Lower lobe of right lung (tissue), 2 donors: Measurements from ENCODE around the gene MAP3K15. TPM values are rescaled to one million over a fixed set of nuclear protein-coding genes. Genes with fewer than 3 reads are reported as not detected.

Experiments
- ATAC-seq, 2 donors: fragments of 200-7000 bp; cut with Tn5 transposase; one replicate each; pipeline ENCODE4 v1.9.1; 2020 to 2022; ENCODE audit warnings: mild to moderate bottlenecking in 2 of 2, moderate library complexity in 2 of 2
- DNase-seq: peaks from one replicate; pipeline ENCODE4 v3.0.0-alpha.2; 2020
- H3K27ac ChIP-seq: fragments of 200-600 bp; one replicate; pipeline ENCODE4 v1.8.0; 2022
- H3K27me3 ChIP-seq: fragments of 200-600 bp; one replicate; pipeline ENCODE4 v1.8.0; 2022; ENCODE audit warnings: low read depth
- H3K36me3 ChIP-seq: fragments of 200-600 bp; one replicate; pipeline ENCODE4 v1.8.0; 2022; ENCODE audit warnings: mild to moderate bottlenecking
- H3K4me1 ChIP-seq: fragments of 200-600 bp; one replicate; pipeline ENCODE4 v1.8.0; 2022
- H3K4me3 ChIP-seq: fragments of 200-600 bp; one replicate; pipeline ENCODE4 v1.8.0; 2022; ENCODE audit warnings: mild to moderate bottlenecking
- H3K9me3 ChIP-seq: fragments of 200-600 bp; one replicate; pipeline ENCODE4 v1.8.0; 2022
- intact Hi-C: fragments of 100-400 bp; cut with DNase I; formaldehyde crosslinking; loops from one replicate; pipeline ENCODE4 v1.11.0; 2022
- total RNA-seq: library from RNA; stranded (reverse); fragmentation: NEBNext Ultra II Directional; extraction: Animal tissue kit (Norgen Biotek cat#: 25700); gene quantifications from one replicate; pipeline ENCODE4 v1.2.1, GENCODE V29; 2021
- TF ChIP-seq, protein P1 (sequence below): fragments of 200-600 bp; IDR thresholded peaks from one replicate; pipeline ENCODE4 v1.8.0; 2022; ENCODE audit warnings: antibody characterized with exemption, mild to moderate bottlenecking
- donor health status: DM: no; HTN: yes; CAD: no; lungs with severe emphysema.

MAP3K15 gene
- total RNA-seq, 1 donor from 2014 or later: 3.2 TPM

DNA sequence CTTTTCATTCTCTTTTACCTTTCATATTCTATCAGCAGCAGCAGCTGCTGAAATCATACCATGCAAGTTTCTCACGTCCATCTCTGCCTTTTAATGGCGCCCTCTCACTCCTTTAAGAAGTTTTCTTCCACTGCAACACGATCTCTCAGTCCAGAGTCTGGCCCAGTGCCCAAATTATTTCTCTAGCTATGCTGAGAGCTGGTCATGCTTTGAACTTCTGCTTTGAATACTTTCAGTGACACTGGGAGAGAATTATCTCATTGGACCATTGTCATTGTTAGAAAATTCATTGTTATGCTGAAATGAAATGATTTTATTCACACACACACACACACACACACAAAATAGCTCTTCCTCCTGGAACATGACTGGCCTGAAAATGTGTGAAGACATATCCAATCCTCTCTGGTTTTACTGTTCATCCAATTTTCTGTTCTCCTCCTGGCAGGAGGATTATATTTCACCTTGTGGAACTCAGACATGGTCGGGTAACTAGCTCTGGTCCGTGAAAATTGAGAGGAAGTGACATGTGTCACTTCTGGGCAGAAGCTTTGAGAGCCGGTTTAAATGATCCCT lies 172.9 kb downstream of the MAP3K15 start:
- intact Hi-C loops: no loop called here
- H3K9me3 ChIP-seq: no peaks in the 10 kb centered on the region
- H3K4me3 ChIP-seq: no peak overlapping the region
- TF ChIP-seq, protein P1, sequence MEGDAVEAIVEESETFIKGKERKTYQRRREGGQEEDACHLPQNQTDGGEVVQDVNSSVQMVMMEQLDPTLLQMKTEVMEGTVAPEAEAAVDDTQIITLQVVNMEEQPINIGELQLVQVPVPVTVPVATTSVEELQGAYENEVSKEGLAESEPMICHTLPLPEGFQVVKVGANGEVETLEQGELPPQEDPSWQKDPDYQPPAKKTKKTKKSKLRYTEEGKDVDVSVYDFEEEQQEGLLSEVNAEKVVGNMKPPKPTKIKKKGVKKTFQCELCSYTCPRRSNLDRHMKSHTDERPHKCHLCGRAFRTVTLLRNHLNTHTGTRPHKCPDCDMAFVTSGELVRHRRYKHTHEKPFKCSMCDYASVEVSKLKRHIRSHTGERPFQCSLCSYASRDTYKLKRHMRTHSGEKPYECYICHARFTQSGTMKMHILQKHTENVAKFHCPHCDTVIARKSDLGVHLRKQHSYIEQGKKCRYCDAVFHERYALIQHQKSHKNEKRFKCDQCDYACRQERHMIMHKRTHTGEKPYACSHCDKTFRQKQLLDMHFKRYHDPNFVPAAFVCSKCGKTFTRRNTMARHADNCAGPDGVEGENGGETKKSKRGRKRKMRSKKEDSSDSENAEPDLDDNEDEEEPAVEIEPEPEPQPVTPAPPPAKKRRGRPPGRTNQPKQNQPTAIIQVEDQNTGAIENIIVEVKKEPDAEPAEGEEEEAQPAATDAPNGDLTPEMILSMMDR: no peak
- ATAC-seq (no peak), DNase-seq (no peak)
- peaks cover 20% of the 10 kb centered on the region for H3K4me1 ChIP-seq
- H3K27ac ChIP-seq: peak overlapping the region; percentile 91
- no peaks in the 10 kb centered on the region for H3K27me3 ChIP-seq
- H3K36me3 ChIP-seq: no peaks in the 10 kb centered on the region

DNA sequence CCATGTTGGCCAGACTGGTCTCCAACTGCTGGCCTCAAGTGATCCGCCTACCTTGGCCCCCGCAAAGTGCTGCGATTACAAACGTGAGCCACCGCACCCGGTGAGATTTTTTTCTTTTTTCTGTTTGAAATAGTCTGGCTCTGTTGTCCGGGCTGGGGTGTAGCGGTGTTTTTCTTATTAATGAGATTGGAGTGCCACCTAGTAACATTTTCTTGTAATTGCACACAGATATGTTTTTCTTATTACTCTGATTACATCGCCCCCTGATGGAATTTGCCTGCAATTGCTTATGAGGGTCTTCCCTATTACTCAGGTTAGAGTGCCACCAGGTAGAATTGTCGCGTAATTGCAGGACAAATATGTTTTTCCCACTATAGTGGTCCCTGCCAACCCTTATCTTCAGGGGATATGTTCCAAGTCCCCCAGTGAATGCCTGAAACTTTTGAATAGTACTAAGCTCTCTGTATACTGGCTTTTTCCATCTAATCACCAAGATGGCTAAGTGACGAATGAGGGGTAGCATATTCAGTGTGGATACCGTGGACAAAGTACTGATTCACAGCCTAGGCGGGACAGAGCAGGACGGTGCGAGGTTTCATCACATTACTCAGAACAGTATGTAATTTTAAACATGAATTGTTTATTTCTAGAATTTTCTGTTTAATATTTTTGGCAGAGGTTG lies 180.2 kb downstream of the MAP3K15 start:
- no peaks in the 10 kb centered on the region for H3K27me3 ChIP-seq
- intact Hi-C loops: no loop called here
- H3K4me1 ChIP-seq: no peaks in the 10 kb centered on the region
- no peak overlapping the region for H3K27ac ChIP-seq
- no peaks in the 10 kb centered on the region for H3K9me3 ChIP-seq
- no peak overlapping the region for H3K4me3 ChIP-seq
- no peaks in the 10 kb centered on the region for H3K36me3 ChIP-seq
- ATAC-seq (peak in 1 of 2 donors; percentile 31), DNase-seq (no peak)
- TF ChIP-seq, protein P1: peak; percentile 12

DNA sequence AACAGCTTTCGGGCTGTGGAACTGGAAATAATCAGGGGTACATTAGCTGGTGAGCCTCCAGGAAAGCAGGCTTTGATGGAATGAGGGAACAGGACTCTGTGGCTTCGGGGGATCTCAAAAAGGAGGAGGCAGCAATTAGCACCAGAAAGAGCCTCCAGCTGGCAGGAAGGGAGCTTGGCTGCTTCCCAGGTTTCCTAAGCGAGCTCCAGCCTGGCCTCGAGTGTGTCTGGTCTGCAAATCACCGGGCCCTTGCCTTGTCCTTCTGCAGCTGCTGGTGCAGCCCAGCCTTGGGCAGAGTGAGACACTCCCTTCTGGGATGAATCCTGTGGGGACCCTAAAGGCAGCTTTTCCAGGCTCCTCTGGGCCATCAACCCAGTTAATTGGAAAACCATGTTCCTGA lies 182.3 kb downstream of the MAP3K15 start:
- Histone ChIP-seq H3K9me3 (no peaks in the 10 kb centered on the region), H3K27me3 (no peaks in the 10 kb centered on the region), H3K36me3 (no peaks in the 10 kb centered on the region), H3K27ac (no peak overlapping the region), H3K4me3 (no peak overlapping the region), H3K4me1 (no peaks in the 10 kb centered on the region)
- TF ChIP-seq, protein P1: no peak
- intact Hi-C loops: no loop called here
- ATAC-seq (no peak), DNase-seq (no peak)

DNA sequence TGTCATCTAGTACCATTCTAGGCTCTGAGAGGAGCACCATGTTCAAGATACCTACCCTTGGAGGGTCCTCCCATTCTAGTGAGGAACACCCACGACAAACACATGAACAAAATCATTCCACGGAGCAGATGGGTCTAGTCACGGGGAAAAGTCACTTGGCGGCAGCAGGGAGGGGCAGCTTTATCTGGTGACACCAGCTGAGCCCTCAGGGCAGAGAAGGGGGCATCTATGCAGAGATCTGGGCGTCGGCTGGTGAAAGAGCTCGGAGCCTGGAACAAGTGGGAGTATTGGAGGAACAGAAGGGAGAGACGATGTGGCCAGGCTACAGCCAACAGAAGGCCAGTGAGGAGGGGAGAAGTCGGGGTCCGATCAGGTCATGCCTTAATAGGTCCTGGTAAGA lies 183.5 kb downstream of the MAP3K15 start:
- H3K36me3 ChIP-seq: no peaks in the 10 kb centered on the region
- H3K4me3 ChIP-seq: no peak overlapping the region
- H3K4me1 ChIP-seq: no peaks in the 10 kb centered on the region
- DNase-seq (no peak), ATAC-seq (no peak)
- intact Hi-C loops: no loop called here
- H3K9me3 ChIP-seq: no peaks in the 10 kb centered on the region
- TF ChIP-seq, protein P1: no peak
- no peak overlapping the region for H3K27ac ChIP-seq
- H3K27me3 ChIP-seq: no peaks in the 10 kb centered on the region

DNA sequence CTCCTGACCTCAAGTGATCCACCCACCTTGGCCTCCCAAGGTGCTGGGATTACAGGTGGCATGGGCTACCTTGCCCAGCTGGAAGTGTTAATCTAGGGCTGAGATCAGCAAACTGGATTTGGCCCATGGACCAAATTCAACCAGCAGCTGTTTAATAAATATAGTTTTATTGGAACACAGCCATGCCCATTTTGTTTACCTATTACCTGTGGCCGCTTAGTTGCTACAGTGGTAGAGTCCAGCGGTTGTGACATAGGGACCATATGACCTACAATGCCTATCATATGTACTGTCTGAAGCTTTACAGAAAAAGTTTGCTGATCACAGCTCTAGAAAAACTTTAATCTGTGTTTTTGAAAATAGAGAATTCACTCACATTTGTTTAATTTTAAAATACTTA lies 188.7 kb downstream of the MAP3K15 start:
- ATAC-seq: no peak
- H3K4me3 ChIP-seq: no peak overlapping the region
- TF ChIP-seq, protein P1: no peak
- no peaks in the 10 kb centered on the region for H3K27me3 ChIP-seq
- no peak overlapping the region for H3K27ac ChIP-seq
- intact Hi-C loops: no loop called here
- DNase-seq: no peak
- no peaks in the 10 kb centered on the region for H3K4me1 ChIP-seq
- no peaks in the 10 kb centered on the region for H3K36me3 ChIP-seq
- no peaks in the 10 kb centered on the region for H3K9me3 ChIP-seq

Other genes with a start within 250 kb of the MAP3K15 start
- 119 TPM for gene PDHA1, start 171.6 kb downstream of the MAP3K15 start, total RNA-seq